Astrocyte (in vitro differentiated cells and primary cell): Measurements from ENCODE around the gene HCN1. TPM values are rescaled to one million over a fixed set of nuclear protein-coding genes. Genes with fewer than 3 reads are reported as not detected.

ENCODE experiments used
- DNase-seq: peaks from one replicate; pipeline ENCODE4 v3.0.0-alpha.2; 2010; ENCODE audit warnings: low read depth
- FAIRE-seq: peaks from 2 replicates; lab custom pipeline; 2011; peaks lifted over from hg19 to GRCh38; lab: Jason Lieb, UNC
- H2AFZ ChIP-seq: 2 replicates; pipeline ENCODE4 v1.6.0; 2012; ENCODE audit warnings: low read depth, low read length, inconsistent platforms
- H3K27ac ChIP-seq: 2 replicates; pipeline ENCODE4 v1.5.1; 2011; ENCODE audit warnings: low read depth, low read length, inconsistent platforms
- H3K27me3 ChIP-seq: 2 replicates; pipeline ENCODE4 v1.6.0; 2011; ENCODE audit warnings: low read length, inconsistent platforms; ENCODE audit not compliant: insufficient read depth
- H3K36me3 ChIP-seq: 2 replicates; pipeline ENCODE4 v1.5.1; 2011; ENCODE audit warnings: low read length, inconsistent platforms; ENCODE audit not compliant: insufficient read depth
- H3K4me1 ChIP-seq: 2 replicates; pipeline ENCODE4 v1.5.1; 2011; ENCODE audit warnings: low read length, inconsistent platforms; ENCODE audit not compliant: insufficient read depth
- H3K4me2 ChIP-seq: 2 replicates; pipeline ENCODE4 v1.6.0; 2012; ENCODE audit warnings: low read length, inconsistent platforms
- H3K4me3 ChIP-seq: 2 replicates; pipeline ENCODE4 v1.5.1; 2011; ENCODE audit warnings: low read depth, mild to moderate bottlenecking, low read length, inconsistent platforms; ENCODE audit not compliant: insufficient read depth
- H3K79me2 ChIP-seq: 2 replicates; pipeline ENCODE4 v1.6.0; 2012; ENCODE audit warnings: mild to moderate bottlenecking, low read length, inconsistent platforms; ENCODE audit not compliant: insufficient read depth
- H3K9ac ChIP-seq: 2 replicates; pipeline ENCODE4 v1.6.0; 2012; ENCODE audit warnings: mild to moderate bottlenecking, low read length, inconsistent platforms
- H3K9me3 ChIP-seq: 2 replicates; pipeline ENCODE4 v1.5.1; 2012; ENCODE audit warnings: low read depth, mild to moderate bottlenecking, low read length, inconsistent platforms; ENCODE audit not compliant: insufficient read depth
- H4K20me1 ChIP-seq: 2 replicates; pipeline ENCODE4 v1.6.0; 2012; ENCODE audit warnings: low read length, inconsistent platforms; ENCODE audit not compliant: insufficient read depth
- H3K27ac Mint-ChIP-seq: one replicate; pipeline ENCODE4 v1.8.0; 2021; ENCODE audit warnings: mild to moderate bottlenecking, mixed read lengths; ENCODE audit not compliant: unreplicated experiment
- H3K27me3 Mint-ChIP-seq: one replicate; pipeline ENCODE4 v1.8.0; 2021; ENCODE audit warnings: low read depth, mixed read lengths; ENCODE audit not compliant: unreplicated experiment
- H3K36me3 Mint-ChIP-seq: one replicate; pipeline ENCODE4 v1.8.0; 2021; ENCODE audit warnings: low read depth, mixed read lengths; ENCODE audit not compliant: unreplicated experiment
- H3K4me1 Mint-ChIP-seq: one replicate; pipeline ENCODE4 v1.8.0; 2021; ENCODE audit warnings: low read depth, mixed read lengths; ENCODE audit not compliant: unreplicated experiment
- H3K4me3 Mint-ChIP-seq: one replicate; pipeline ENCODE4 v1.8.0; 2021; ENCODE audit warnings: mild to moderate bottlenecking, moderate library complexity, mixed read lengths; ENCODE audit not compliant: unreplicated experiment
- H3K9me3 Mint-ChIP-seq: one replicate; pipeline ENCODE4 v1.8.0; 2021; ENCODE audit warnings: mild to moderate bottlenecking, mixed read lengths; ENCODE audit not compliant: unreplicated experiment
- EZH2 ChIP-seq: IDR thresholded peaks from 2 replicates; pipeline ENCODE4 v1.6.1; 2012; ENCODE audit warnings: mild to moderate bottlenecking, low read length, inconsistent platforms; ENCODE audit not compliant: insufficient read depth
- total RNA-seq: library from RNA; stranded (reverse); gene quantifications from 2 replicates; pipeline ENCODE4 v1.2.1, GENCODE V29; 2021
- TF ChIP-seq, protein P1 (sequence below): IDR thresholded peaks from 2 replicates; pipeline ENCODE4 v1.5.1; 2011; ENCODE audit warnings: low read depth, mild to moderate bottlenecking, inconsistent platforms, low read length, moderate library complexity; ENCODE audit not compliant: insufficient read depth

Gene HCN1
- total RNA-seq, 1 donor from 2014 or later, result 0.11 TPM

DNA sequence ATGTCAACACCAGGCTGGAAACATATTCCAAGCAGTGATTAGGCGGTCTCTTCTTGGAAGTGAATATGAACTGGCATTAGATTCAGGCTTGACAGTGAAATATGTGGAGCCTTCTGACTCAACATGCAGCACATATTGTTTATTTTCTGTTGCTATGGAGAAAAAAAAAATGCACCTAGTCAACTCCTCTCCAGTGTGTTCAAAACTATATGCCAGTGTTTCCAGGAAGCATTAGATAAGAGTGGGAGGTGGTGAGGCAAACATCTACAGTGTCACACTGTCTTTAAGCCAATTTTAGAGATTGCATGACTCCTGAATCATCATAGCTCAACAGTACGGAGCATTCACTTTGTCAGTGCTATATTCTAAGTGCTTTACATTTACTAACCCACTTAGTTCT lies 117.9 kb downstream of the HCN1 start:
- Histone ChIP-seq H3K4me2 (no peak overlapping the region), H3K4me1 (no peaks in the 10 kb centered on the region), H2AFZ (no peak overlapping the region), H3K4me3 (no peak overlapping the region), H4K20me1 (no peaks in the 10 kb centered on the region), H3K9me3 (no peaks in the 10 kb centered on the region), H3K36me3 (no peaks in the 10 kb centered on the region), H3K9ac (no peak overlapping the region), H3K79me2 (no peaks in the 10 kb centered on the region), H3K27me3 (no peaks in the 10 kb centered on the region), H3K27ac (no peak overlapping the region)
- TF ChIP-seq EZH2, result no peak
- TF ChIP-seq, protein P1, sequence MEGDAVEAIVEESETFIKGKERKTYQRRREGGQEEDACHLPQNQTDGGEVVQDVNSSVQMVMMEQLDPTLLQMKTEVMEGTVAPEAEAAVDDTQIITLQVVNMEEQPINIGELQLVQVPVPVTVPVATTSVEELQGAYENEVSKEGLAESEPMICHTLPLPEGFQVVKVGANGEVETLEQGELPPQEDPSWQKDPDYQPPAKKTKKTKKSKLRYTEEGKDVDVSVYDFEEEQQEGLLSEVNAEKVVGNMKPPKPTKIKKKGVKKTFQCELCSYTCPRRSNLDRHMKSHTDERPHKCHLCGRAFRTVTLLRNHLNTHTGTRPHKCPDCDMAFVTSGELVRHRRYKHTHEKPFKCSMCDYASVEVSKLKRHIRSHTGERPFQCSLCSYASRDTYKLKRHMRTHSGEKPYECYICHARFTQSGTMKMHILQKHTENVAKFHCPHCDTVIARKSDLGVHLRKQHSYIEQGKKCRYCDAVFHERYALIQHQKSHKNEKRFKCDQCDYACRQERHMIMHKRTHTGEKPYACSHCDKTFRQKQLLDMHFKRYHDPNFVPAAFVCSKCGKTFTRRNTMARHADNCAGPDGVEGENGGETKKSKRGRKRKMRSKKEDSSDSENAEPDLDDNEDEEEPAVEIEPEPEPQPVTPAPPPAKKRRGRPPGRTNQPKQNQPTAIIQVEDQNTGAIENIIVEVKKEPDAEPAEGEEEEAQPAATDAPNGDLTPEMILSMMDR, result no peak
- no peak overlapping the region for H3K27ac Mint-ChIP-seq
- DNase-seq, result no peak
- no peaks in the 10 kb centered on the region for H3K36me3 Mint-ChIP-seq
- H3K4me1 Mint-ChIP-seq, result peaks cover 2% of the 10 kb centered on the region
- no peaks in the 10 kb centered on the region for H3K27me3 Mint-ChIP-seq
- H3K4me3 Mint-ChIP-seq, result no peak overlapping the region
- no peak for FAIRE-seq
- peaks cover 2% of the 10 kb centered on the region for H3K9me3 Mint-ChIP-seq

DNA sequence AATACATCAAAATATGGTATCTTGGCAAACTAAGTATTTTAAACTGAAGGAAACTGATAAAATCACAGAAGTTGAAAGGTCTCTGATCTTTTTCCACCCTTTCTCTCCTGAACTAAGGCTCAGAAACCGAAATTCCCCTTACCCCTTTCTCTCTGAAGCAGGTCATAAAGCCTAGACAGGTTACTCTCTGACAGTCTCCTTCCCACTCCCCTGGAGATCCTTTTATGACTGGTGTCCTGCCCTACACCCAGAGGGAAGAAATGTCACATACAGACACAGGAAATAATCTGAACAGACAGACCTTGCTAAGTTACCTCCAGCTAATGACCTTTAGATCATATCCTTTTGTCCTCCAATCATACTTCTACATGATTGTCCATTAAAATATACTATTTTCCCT lies 127.4 kb downstream of the HCN1 start:
- TF ChIP-seq, protein P1, result no peak
- no peak for TF ChIP-seq EZH2
- Histone ChIP-seq H2AFZ (no peak overlapping the region), H4K20me1 (no peaks in the 10 kb centered on the region), H3K36me3 (no peaks in the 10 kb centered on the region), H3K27ac (no peak overlapping the region), H3K79me2 (no peaks in the 10 kb centered on the region), H3K27me3 (no peaks in the 10 kb centered on the region), H3K9ac (no peak overlapping the region), H3K4me2 (no peak overlapping the region), H3K9me3 (no peaks in the 10 kb centered on the region), H3K4me1 (no peaks in the 10 kb centered on the region), H3K4me3 (no peak overlapping the region)
- H3K9me3 Mint-ChIP-seq, result no peaks in the 10 kb centered on the region
- no peak overlapping the region for H3K4me3 Mint-ChIP-seq
- H3K27ac Mint-ChIP-seq, result no peak overlapping the region
- DNase-seq (no peak), FAIRE-seq (no peak)
- H3K4me1 Mint-ChIP-seq, result no peaks in the 10 kb centered on the region
- no peaks in the 10 kb centered on the region for H3K27me3 Mint-ChIP-seq
- no peaks in the 10 kb centered on the region for H3K36me3 Mint-ChIP-seq

DNA sequence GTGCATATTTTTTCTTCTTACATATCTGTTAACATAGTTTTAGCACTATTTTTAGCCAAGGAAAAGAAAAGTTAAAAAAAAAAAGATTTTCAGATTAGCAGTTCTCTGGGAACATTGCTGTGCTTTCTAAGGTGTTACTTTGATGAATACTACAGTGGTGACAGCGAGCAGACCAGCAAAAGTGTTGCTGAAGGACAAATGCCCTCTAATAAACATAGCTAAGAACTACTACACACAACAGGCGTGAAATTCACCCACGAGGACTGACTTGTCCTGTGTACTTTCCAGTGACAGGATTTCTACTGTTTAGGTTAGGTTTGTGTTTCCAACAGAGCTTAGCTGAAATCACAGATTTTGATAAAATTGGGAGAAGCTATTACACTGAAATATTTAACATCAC lies 153.8 kb downstream of the HCN1 start:
- no peak overlapping the region for H2AFZ ChIP-seq
- H3K36me3 Mint-ChIP-seq, result no peaks in the 10 kb centered on the region
- DNase-seq, result no peak
- no peaks in the 10 kb centered on the region for H3K4me1 Mint-ChIP-seq
- H3K79me2 ChIP-seq, result no peaks in the 10 kb centered on the region
- no peaks in the 10 kb centered on the region for H3K4me1 ChIP-seq
- no peaks in the 10 kb centered on the region for H3K36me3 ChIP-seq
- no peaks in the 10 kb centered on the region for H3K27me3 ChIP-seq
- no peak for TF ChIP-seq EZH2
- TF ChIP-seq, protein P1, result no peak
- no peak overlapping the region for H3K27ac Mint-ChIP-seq
- H3K9ac ChIP-seq, result no peak overlapping the region
- no peaks in the 10 kb centered on the region for H3K27me3 Mint-ChIP-seq
- no peak overlapping the region for H3K4me3 ChIP-seq
- no peaks in the 10 kb centered on the region for H3K9me3 Mint-ChIP-seq
- no peak overlapping the region for H3K4me2 ChIP-seq
- H3K4me3 Mint-ChIP-seq, result no peak overlapping the region
- H3K9me3 ChIP-seq, result no peaks in the 10 kb centered on the region
- H4K20me1 ChIP-seq, result no peaks in the 10 kb centered on the region
- H3K27ac ChIP-seq, result no peak overlapping the region
- no peak for FAIRE-seq
